Left lung (tissue), 10 donors: ENCODE results near the gene HAPLN2. TPM values are rescaled to one million over a fixed set of nuclear protein-coding genes. Genes with fewer than 3 reads are reported as not detected.

Experiments
- ATAC-seq: fragments of 200-7000 bp; cut with Tn5 transposase; one replicate; pipeline ENCODE4 v1.9.1; 2020; ENCODE audit warnings: moderate library complexity
- DNase-seq, 4 donors: peaks; one replicate each; pipeline ENCODE4 v3.0.0-alpha.2; 2013 to 2020
- H3K27ac ChIP-seq, 2 donors: fragments of 200-600 bp; sonication (generic) in 1 of 2; one replicate each; pipeline versions ENCODE4 v1.5.0 to v1.8.0; 2020 to 2021
- H3K27me3 ChIP-seq, 2 donors: fragments of 200-600 bp; sonication (generic) in 1 of 2; one replicate each; pipeline versions ENCODE4 v1.5.0 to v1.8.0; 2020 to 2021
- H3K36me3 ChIP-seq, 2 donors: fragments of 200-600 bp; sonication (generic) in 1 of 2; one replicate each; pipeline versions ENCODE4 v1.5.0 to v1.8.0; 2020 to 2021
- H3K4me1 ChIP-seq, 2 donors: fragments of 200-600 bp; one replicate each; pipeline ENCODE4 v1.8.0; 2021
- H3K4me3 ChIP-seq, 2 donors: fragments of 200-600 bp; sonication (generic) in 1 of 2; one replicate each; pipeline versions ENCODE4 v1.5.0 to v1.8.0; 2020 to 2021; ENCODE audit warnings: mild to moderate bottlenecking in 1 of 2
- H3K9me3 ChIP-seq, 2 donors: fragments of 200-600 bp; sonication (generic) in 1 of 2; one replicate each; pipeline versions ENCODE4 v1.5.0 to v1.8.0; 2020 to 2021
- CTCF ChIP-seq, 2 donors: fragments of 200-600 bp; sonication (generic) in 1 of 2; IDR thresholded peaks; one replicate each; pipeline versions ENCODE4 v1.5.0 to v1.8.0; 2021; ENCODE audit warnings: antibody characterized with exemption in 2 of 2
- intact Hi-C, 2 donors: fragments of 100-400 bp; cut with DNase I; formaldehyde crosslinking; loops; one replicate each; pipeline versions ENCODE4 v1.11.2 to v1.14.2; 2022
- polyA plus RNA-seq, 6 donors: library from polyadenylated mRNA; unstranded; fragments of 120-200 nt; gene quantifications; one replicate each; pipeline ENCODE4 v1.2.1, GENCODE V29; 2013; ENCODE audit not compliant: insufficient read length in 6 of 6
- total RNA-seq, 2 donors: library from RNA; stranded (reverse); fragmentation: NEBNext Ultra II Directional; extraction: Animal tissue kit (Norgen Biotek cat#: 25700); gene quantifications; one replicate each; pipeline ENCODE4 v1.2.1, GENCODE V29; 2021
- donor health status: DM: no; HTN: yes; CAD: no.
- donor health status: DM: no; HTN: no; CAD: no.

HAPLN2 gene
- total and polyA plus RNA-seq, 8 donors, result 0.15 to 0.50 (median 0.33) TPM; not detected in 1

- Histone ChIP-seq H3K4me3 (peak overlapping the region; percentile 81 to 89), H3K27me3 (no peaks in the 10 kb centered on the region), H3K4me1 (peaks cover 5 to 19% of the 10 kb centered on the region in 2 donors), H3K27ac (peak overlapping the region; percentile 78 to 82), H3K9me3 (no peaks in the 10 kb centered on the region), H3K36me3 (peaks cover 0 to 41% of the 10 kb centered on the region in 2 donors)
- no peak for DNase-seq
- intact Hi-C loops, result no loop called here
- ATAC-seq, result no peak
- TF ChIP-seq CTCF (IDR thresholded peaks at IDR 0.05), result no peak
Observed at GRCh38 chr1:156592158-156592909, 26.9 kb upstream of the HAPLN2 start.

- H3K27me3 ChIP-seq, result no peaks in the 10 kb centered on the region
- no peak for DNase-seq
- no peak for ATAC-seq
- no peak overlapping the region for H3K27ac ChIP-seq
- intact Hi-C loops, result no loop called here
- peaks cover 0 to 49% of the 10 kb centered on the region in 2 donors for H3K36me3 ChIP-seq
- H3K4me1 ChIP-seq, result peaks cover 5 to 19% of the 10 kb centered on the region in 2 donors
- no peak overlapping the region for H3K4me3 ChIP-seq
- no peak for TF ChIP-seq CTCF (IDR thresholded peaks at IDR 0.05)
- H3K9me3 ChIP-seq, result no peaks in the 10 kb centered on the region
Observed at GRCh38 chr1:156592910-156593660, 26.1 kb upstream of the HAPLN2 start.

GRCh38 chr1:156593661-156593989 lies 25.6 kb upstream of the HAPLN2 start:
- no peak overlapping the region for H3K4me3 ChIP-seq
- H3K4me1 ChIP-seq, result peaks cover 5 to 19% of the 10 kb centered on the region in 2 donors
- intact Hi-C loops, result no loop called here
- no peaks in the 10 kb centered on the region for H3K9me3 ChIP-seq
- DNase-seq (no peak), ATAC-seq (no peak)
- peaks cover 0 to 54% of the 10 kb centered on the region in 2 donors for H3K36me3 ChIP-seq
- no peak overlapping the region for H3K27ac ChIP-seq
- no peaks in the 10 kb centered on the region for H3K27me3 ChIP-seq
- no peak for TF ChIP-seq CTCF (IDR thresholded peaks at IDR 0.05)

GRCh38 chr1:156594190-156594589 lies 25.0 kb upstream of the HAPLN2 start:
- no peak for TF ChIP-seq CTCF (IDR thresholded peaks at IDR 0.05)
- intact Hi-C loops, result no loop called here
- Histone ChIP-seq H3K4me1 (peaks cover 5 to 19% of the 10 kb centered on the region in 2 donors), H3K27ac (no peak overlapping the region), H3K36me3 (peaks cover 0 to 58% of the 10 kb centered on the region in 2 donors), H3K27me3 (no peaks in the 10 kb centered on the region), H3K4me3 (no peak overlapping the region), H3K9me3 (no peaks in the 10 kb centered on the region)
- ATAC-seq (no peak), DNase-seq (no peak)

- DNase-seq (no peak), ATAC-seq (no peak)
- peaks cover 0 to 58% of the 10 kb centered on the region in 2 donors for H3K36me3 ChIP-seq
- no peak for TF ChIP-seq CTCF (IDR thresholded peaks at IDR 0.05)
- H3K4me1 ChIP-seq, result peaks cover 5 to 25% of the 10 kb centered on the region in 2 donors
- intact Hi-C loops, result no loop called here
- H3K27me3 ChIP-seq, result no peaks in the 10 kb centered on the region
- H3K27ac ChIP-seq, result no peak overlapping the region
- no peak overlapping the region for H3K4me3 ChIP-seq
- H3K9me3 ChIP-seq, result no peaks in the 10 kb centered on the region
Observed at GRCh38 chr1:156595016-156595415, 24.2 kb upstream of the HAPLN2 start.
